22Rv1 (cell line): ENCODE measurements around the gene NPC1.

ENCODE experiments used
- ZFX ChIP-seq: fragments of 450-650 bp; IDR thresholded peaks from 2 replicates; pipeline ENCODE4 v1.6.1; 2017; ENCODE audit warnings: antibody characterized with exemption, borderline replicate concordance
- TF ChIP-seq, protein P1 (sequence below): fragments of 450-650 bp; IDR thresholded peaks from 2 replicates; pipeline ENCODE4 v1.5.1; 2017; ENCODE audit warnings: mild to moderate bottlenecking

GRCh38 chr18:23551978-23552377 lies 34.3 kb downstream of the NPC1 start:
- TF ChIP-seq, protein P1, sequence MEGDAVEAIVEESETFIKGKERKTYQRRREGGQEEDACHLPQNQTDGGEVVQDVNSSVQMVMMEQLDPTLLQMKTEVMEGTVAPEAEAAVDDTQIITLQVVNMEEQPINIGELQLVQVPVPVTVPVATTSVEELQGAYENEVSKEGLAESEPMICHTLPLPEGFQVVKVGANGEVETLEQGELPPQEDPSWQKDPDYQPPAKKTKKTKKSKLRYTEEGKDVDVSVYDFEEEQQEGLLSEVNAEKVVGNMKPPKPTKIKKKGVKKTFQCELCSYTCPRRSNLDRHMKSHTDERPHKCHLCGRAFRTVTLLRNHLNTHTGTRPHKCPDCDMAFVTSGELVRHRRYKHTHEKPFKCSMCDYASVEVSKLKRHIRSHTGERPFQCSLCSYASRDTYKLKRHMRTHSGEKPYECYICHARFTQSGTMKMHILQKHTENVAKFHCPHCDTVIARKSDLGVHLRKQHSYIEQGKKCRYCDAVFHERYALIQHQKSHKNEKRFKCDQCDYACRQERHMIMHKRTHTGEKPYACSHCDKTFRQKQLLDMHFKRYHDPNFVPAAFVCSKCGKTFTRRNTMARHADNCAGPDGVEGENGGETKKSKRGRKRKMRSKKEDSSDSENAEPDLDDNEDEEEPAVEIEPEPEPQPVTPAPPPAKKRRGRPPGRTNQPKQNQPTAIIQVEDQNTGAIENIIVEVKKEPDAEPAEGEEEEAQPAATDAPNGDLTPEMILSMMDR, result no peak
- no peak for TF ChIP-seq ZFX
